ENCODE measurements around the gene DDX43.
"Not testable (repeated sequence)": the region's sequence is repeated elsewhere in the genome, so short reads cannot be mapped to it uniquely, and the experiment has no call there.

The DDX43 gene

GRCh38 chr6:73394577-73395354, at the start of gene DDX43:
Gene DDX43, plus strand, starts transcription at chr6:73394828. Its CDS starts 78 bp downstream, at chr6:73394906.
- DNase-seq = peak; percentile 82

- DNase-seq = no peak
Observed at GRCh38 chr6:73348550-73349204, 46.0 kb upstream of the DDX43 start.

GRCh38 chr6:73349311-73349710, 45.3 kb upstream of the DDX43 start:
- DNase-seq = no peak

- no peak for DNase-seq
Observed at GRCh38 chr6:73353636-73354593, 40.7 kb upstream of the DDX43 start, which contains the start of gene DPPA5. Gene DPPA5, minus strand, starts transcription at chr6:73354276. Its CDS starts 51 bp downstream, at chr6:73354225.

GRCh38 chr6:73362358-73362757, 32.3 kb upstream of the DDX43 start, which contains the start of gene KHDC3L:
Gene KHDC3L, plus strand, starts transcription at chr6:73362658. Its CDS starts 72 bp downstream, at chr6:73362730.
- no peak for DNase-seq

GRCh38 chr6:73362869-73363536, 31.6 kb upstream of the DDX43 start:
- DNase-seq = no peak

GRCh38 chr6:73363537-73363875, 31.1 kb upstream of the DDX43 start:
- DNase-seq = no peak

GRCh38 chr6:73364121-73364520, 30.5 kb upstream of the DDX43 start:
- no peak for DNase-seq

GRCh38 chr6:73364549-73364948, 30.1 kb upstream of the DDX43 start:
- no peak for DNase-seq

GRCh38 chr6:73367761-73368355, 26.8 kb upstream of the DDX43 start:
- DNase-seq = no peak

GRCh38 chr6:73368675-73369074, 26.0 kb upstream of the DDX43 start:
- DNase-seq = no peak

- DNase-seq = no peak
Observed at GRCh38 chr6:73369157-73369556, 25.5 kb upstream of the DDX43 start.

- no peak for DNase-seq
Observed at GRCh38 chr6:73369563-73369962, 25.1 kb upstream of the DDX43 start, which contains the start of gene OOEP. Gene OOEP, minus strand, starts transcription at chr6:73369897. Its CDS starts 105 bp downstream, at chr6:73369792.

GRCh38 chr6:73371984-73372383, 22.6 kb upstream of the DDX43 start:
- DNase-seq = no peak

GRCh38 chr6:73372516-73372915, 22.1 kb upstream of the DDX43 start:
- DNase-seq = no peak

- no peak for DNase-seq
Observed at GRCh38 chr6:73375216-73375615, 19.4 kb upstream of the DDX43 start.

GRCh38 chr6:73377225-73377624, 17.4 kb upstream of the DDX43 start:
- no peak for DNase-seq

- not testable (repeated sequence) for DNase-seq
Observed at GRCh38 chr6:73381531-73381930, 13.1 kb upstream of the DDX43 start.

GRCh38 chr6:73382462-73383113, 12.0 kb upstream of the DDX43 start:
- no peak for DNase-seq

- no peak for DNase-seq
Observed at GRCh38 chr6:73388433-73388799, 6.2 kb upstream of the DDX43 start.

GRCh38 chr6:73388800-73389512, 5.7 kb upstream of the DDX43 start:
- peak; percentile 73 for DNase-seq

Measured in CD4-positive, alpha-beta T cell treated with Interleukin-21 for 1 hour (primary cell).